HCT116 (cell line): ENCODE results near the gene FMN2. TPM values are rescaled to one million over a fixed set of nuclear protein-coding genes. Genes with fewer than 3 reads are reported as not detected.

ENCODE experiments used
- ATAC-seq: fragments of 200-7000 bp; cut with Tn5 transposase; 2 replicates; pipeline ENCODE4 v1.9.1; 2020; ENCODE audit warnings: mild to moderate bottlenecking, moderate library complexity
- BruUV-seq: library from RNA; stranded (reverse); fragments of 400-500 nt; replicated peaks from 2 replicates; lab custom pipeline; 2021; lab: Mats Ljungman, UMichigan
- CTCF ChIA-PET: fragments of 300-600 bp; sonication (Branson Sonifier 250); formaldehyde crosslinking; loops from one replicate; lab custom pipeline; 2021; ENCODE audit warnings: antibody characterized with exemption; lab: Charles Lee
- POLR2A ChIA-PET: fragments of 300-600, 350-600 bp; sonication (Branson Sonifier 250); formaldehyde crosslinking; loops from one replicate; lab custom pipeline; 2021; ENCODE audit warnings: antibody characterized with exemption; lab: Charles Lee
- RAD21 ChIA-PET, 2 experiments: fragments of 300-600 bp; sonication (Branson Sonifier 250); formaldehyde crosslinking; loops; one replicate each; lab custom pipeline; 2023; ENCODE audit warnings: low total read pairs in 2 of 2; ENCODE audit not compliant: uncharacterized antibody in 2 of 2, unreplicated experiment in 2 of 2, low non-redundant PET in 1 of 2; lab: Charles Lee
- DNase-seq: peaks from one replicate; pipeline ENCODE4 v3.0.0-alpha.2; 2010; ENCODE audit warnings: low read depth, low spot score
- H2AFZ ChIP-seq: fragments of 200-600 bp; shearing (Covaris generic), sonication (generic); 2 replicates; pipeline ENCODE4 v1.6.1; 2017; ENCODE audit warnings: low read depth, mixed run types, mixed read lengths, antibody characterized with exemption, low read length; ENCODE audit not compliant: poor library complexity, severe bottlenecking
- H3K27ac ChIP-seq: 2 replicates; pipeline ENCODE4 v1.5.1; 2012; ENCODE audit warnings: low read depth, low read length
- H3K27me3 ChIP-seq: fragments of 200-600 bp; sonication (generic); 2 replicates; pipeline ENCODE4 v1.6.1; 2016; ENCODE audit warnings: mixed run types, low read length, mixed read lengths; ENCODE audit not compliant: insufficient read depth
- H3K36me3 ChIP-seq, 2 experiments: fragments of 200-500 bp in 1 of 2; fragments of 200-600 bp in 1 of 2; sonication (Bioruptor generic) in 1 of 2; sonication (generic) in 1 of 2; 2 replicates each; pipeline versions ENCODE4 v1.5.1 to v1.6.1; 2014 to 2016; ENCODE audit warnings: low read length in 2 of 2, inconsistent platforms in 1 of 2, mixed read lengths in 1 of 2, mixed run types in 1 of 2; ENCODE audit not compliant: insufficient read depth in 2 of 2, control insufficient read depth in 1 of 2
- H3K4me1 ChIP-seq, 2 experiments: fragments of 200-600 bp in 1 of 2; sonication (generic) in 1 of 2; 2 replicates each; pipeline versions ENCODE4 v1.5.1 to v1.6.1; 2012 to 2017; ENCODE audit warnings: low read length in 2 of 2, inconsistent platforms in 1 of 2, mild to moderate bottlenecking in 1 of 2, mixed read lengths in 1 of 2, mixed run types in 1 of 2, moderate library complexity in 1 of 2; ENCODE audit not compliant: insufficient read depth in 2 of 2, control insufficient read depth in 1 of 2
- H3K4me2 ChIP-seq: fragments of 200-600 bp; sonication (generic); 2 replicates; pipeline ENCODE4 v1.6.1; 2017; ENCODE audit warnings: mixed run types, low read length, mixed read lengths
- H3K4me3 ChIP-seq, 2 experiments: fragments of 200-600 bp in 1 of 2; sonication (generic) in 1 of 2; replicated peaks in 1 of 2; 2 replicates each; pipeline ENCODE4 v1.5.1; 2011 to 2016; ENCODE audit warnings: low read length in 2 of 2, control low read depth in 1 of 2, low read depth in 1 of 2, mild to moderate bottlenecking in 1 of 2, mixed read lengths in 1 of 2, mixed run types in 1 of 2
- H3K79me2 ChIP-seq: fragments of 200-600 bp; sonication (generic); 2 replicates; pipeline ENCODE4 v1.6.1; 2017; ENCODE audit warnings: mild to moderate bottlenecking, mixed run types, low read length, moderate library complexity, mixed read lengths; ENCODE audit not compliant: insufficient read depth
- H3K9ac ChIP-seq: fragments of 200-600 bp; sonication (generic); 2 replicates; pipeline ENCODE4 v1.6.1; 2016; ENCODE audit warnings: low read length, mixed read lengths
- H3K9me2 ChIP-seq: fragments of 200-600 bp; sonication (generic), shearing (Covaris generic); 2 replicates; pipeline ENCODE4 v1.6.1; 2017; ENCODE audit warnings: mixed run types, mild to moderate bottlenecking, moderate library complexity; ENCODE audit not compliant: insufficient read depth
- H3K9me3 ChIP-seq, 2 experiments: fragments of 200-500 bp in 1 of 2; fragments of 200-600 bp in 1 of 2; sonication (Bioruptor generic) in 1 of 2; sonication (generic) in 1 of 2; 2 replicates each; pipeline ENCODE4 v1.6.1; 2014 to 2017; ENCODE audit warnings: low read length in 2 of 2, mixed read lengths in 2 of 2, inconsistent platforms in 1 of 2, low read depth in 1 of 2, mild to moderate bottlenecking in 1 of 2, mixed run types in 1 of 2, moderate library complexity in 1 of 2; ENCODE audit not compliant: control insufficient read depth in 1 of 2, insufficient read depth in 1 of 2
- H4K20me1 ChIP-seq: fragments of 200-600 bp; sonication (generic), shearing (Covaris generic); 2 replicates; pipeline ENCODE4 v1.6.1; 2017; ENCODE audit warnings: mixed run types, mild to moderate bottlenecking, moderate library complexity; ENCODE audit not compliant: insufficient read depth
- CEBPB ChIP-seq: IDR thresholded peaks from 2 replicates; pipeline ENCODE4 v1.6.1; 2012; ENCODE audit warnings: low read depth
- CTCF ChIP-seq, 3 experiments: fragments of 200-600 bp in 1 of 3; sonication (generic) in 1 of 3; IDR thresholded peaks in 2 of 3; conservative IDR thresholded peaks in 1 of 3; 2 replicates each; pipeline ENCODE4 v1.5.1; 2012 to 2017; ENCODE audit warnings: low read depth in 2 of 3, low read length in 2 of 3, antibody characterized with exemption in 1 of 3, borderline replicate concordance in 1 of 3, control low read depth in 1 of 3, mild to moderate bottlenecking in 1 of 3, mixed read lengths in 1 of 3, mixed run types in 1 of 3, moderate library complexity in 1 of 3; ENCODE audit not compliant: insufficient read depth in 1 of 3
- EGR1 ChIP-seq: IDR thresholded peaks from 2 replicates; pipeline ENCODE4 v1.6.1; 2012; ENCODE audit warnings: low read depth
- EZH2phosphoT487 ChIP-seq: fragments of 200-600 bp; IDR thresholded peaks from 2 replicates; pipeline ENCODE4 v1.6.1; 2018; ENCODE audit warnings: antibody characterized with exemption, borderline replicate concordance
- POLR2A ChIP-seq: IDR thresholded peaks from 2 replicates; pipeline ENCODE4 v1.7.0; 2011; ENCODE audit warnings: borderline replicate concordance; ENCODE audit not compliant: insufficient read depth, insufficient read length; ENCODE audit errors: extremely low read depth
- RAD21 ChIP-seq: IDR thresholded peaks from 2 replicates; pipeline ENCODE4 v1.6.1; 2012; ENCODE audit warnings: low read depth, mild to moderate bottlenecking
- SIN3A ChIP-seq: IDR thresholded peaks from 2 replicates; pipeline ENCODE4 v1.6.1; 2012; ENCODE audit warnings: low read depth
- TCF7L2 ChIP-seq: IDR thresholded peaks from 2 replicates; pipeline ENCODE4 v1.7.0; 2011; ENCODE audit warnings: borderline replicate concordance, inconsistent platforms; ENCODE audit not compliant: insufficient read depth, insufficient read length; ENCODE audit errors: extremely low read depth
- ZBTB33 ChIP-seq: IDR thresholded peaks from 2 replicates; pipeline ENCODE4 v1.6.1; 2011; ENCODE audit warnings: mild to moderate bottlenecking, low read length, moderate library complexity; ENCODE audit not compliant: insufficient replicate concordance; ENCODE audit errors: extremely low read depth
- intact Hi-C: fragments of 100-400 bp; cut with micrococcal nuclease; formaldehyde crosslinking; loops from 2 replicates; pipeline ENCODE4 v1.10.0; 2022
- total RNA-seq: library from RNA; stranded (reverse); gene quantifications from one replicate; pipeline ENCODE4 v1.2.1, GENCODE V29; 2021; ENCODE audit not compliant: unreplicated experiment

Gene FMN2
- total RNA-seq, 1 experiment from 2014 or later: not detected

GRCh38 chr1:240343045-240343444 is 251.4 kb downstream of the FMN2 start:
- Histone ChIP-seq H3K9me3 (peaks cover 8 to 12% of the 10 kb centered on the region in 2 experiments; a peak in 2 of 4 replicates), H3K9ac (no peak overlapping the region), H3K4me2 (no peak overlapping the region), H3K79me2 (no peaks in the 10 kb centered on the region), H3K36me3 (no peaks in the 10 kb centered on the region), H3K27me3 (no peaks in the 10 kb centered on the region), H3K9me2 (no peaks in the 10 kb centered on the region), H4K20me1 (no peaks in the 10 kb centered on the region), H3K4me3 (no peak overlapping the region), H3K27ac (no peak overlapping the region), H2AFZ (no peak overlapping the region), H3K4me1 (no peaks in the 10 kb centered on the region)
- RAD21 ChIA-PET: no interaction called here
- CTCF ChIA-PET: no interaction called here
- no peak for ATAC-seq
- intact Hi-C loops: no loop called here
- BruUV-seq: no TSS peak
- DNase-seq: no peak
- TF ChIP-seq POLR2A (no peak), SIN3A (no peak), ZBTB33 (no peak), EGR1 (no peak), RAD21 (no peak), CEBPB (no peak), EZH2phosphoT487 (no peak), TCF7L2 (no peak), CTCF (IDR thresholded peaks at IDR 0.05 in 2 of 3, conservative IDR thresholded peaks at IDR 0.05 in 1 of 3; ENCODE audit: borderline replicate concordance in 1 of 3, insufficient read depth in 1 of 3, low read depth in 2 of 3, low read length in 2 of 3) (no peak)
- POLR2A ChIA-PET: no interaction called here
